Muscle of leg (tissue), 11 donors: ENCODE results near the gene TBC1D23. TPM values are rescaled to one million over a fixed set of nuclear protein-coding genes. Genes with fewer than 3 reads are reported as not detected.
A peak's percentile ranks its signal among the peaks of the same experiment; 100 is the strongest.
"Not testable (repeated sequence)": the region's sequence is repeated elsewhere in the genome, so short reads cannot be mapped to it uniquely, and the experiment has no call there.

Source experiments
- DNase-seq: peaks from one replicate; pipeline ENCODE4 v3.0.0; 2013
- H3K27ac ChIP-seq: one replicate; pipeline ENCODE4 v1.5.1; 2013; ENCODE audit warnings: mild to moderate bottlenecking, low read length, control low read depth
- H3K27me3 ChIP-seq: one replicate; pipeline ENCODE4 v1.6.1; 2013; ENCODE audit warnings: low read length; ENCODE audit not compliant: control insufficient read depth, insufficient read depth
- H3K36me3 ChIP-seq: one replicate; pipeline ENCODE4 v1.6.1; 2013; ENCODE audit warnings: low read length; ENCODE audit not compliant: control insufficient read depth, insufficient read depth
- H3K4me1 ChIP-seq: one replicate; pipeline ENCODE4 v1.6.1; 2013; ENCODE audit warnings: low read length; ENCODE audit not compliant: control insufficient read depth, insufficient read depth
- H3K4me3 ChIP-seq: one replicate; pipeline ENCODE4 v1.5.1; 2013; ENCODE audit warnings: low read length, control low read depth
- H3K9me3 ChIP-seq: replicated peaks from 2 replicates; pipeline ENCODE4 v1.6.1; 2013; ENCODE audit warnings: low read depth, low read length; ENCODE audit not compliant: control insufficient read depth
- WGBS: methylation state at CpG from one replicate; pipeline ENCODE4 v1.1.5; 2013; ENCODE audit warnings: missing lambda C conversion rate; ENCODE audit not compliant: insufficient coverage; 5-methylcytosine and 5-hydroxymethylcytosine counted together
- polyA plus RNA-seq, 8 donors: library from polyadenylated mRNA; unstranded; fragments of 120-200 nt; gene quantifications; one replicate each; pipeline versions ENCODE4 v1.2.1 to v1.2.3, GENCODE V29; 2013; ENCODE audit warnings: inconsistent platforms in 1 of 8, low replicate concordance in 1 of 8; ENCODE audit not compliant: insufficient read length in 8 of 8, insufficient read depth in 1 of 8
- total RNA-seq: library from RNA; stranded (reverse); fragments of 120-200 nt; gene quantifications from one replicate; pipeline ENCODE4 v1.2.4, GENCODE V29; 2013

The TBC1D23 gene
- total and polyA plus RNA-seq, 9 donors, result 27.0 to 37.3 (median 31.4) TPM

DNA sequence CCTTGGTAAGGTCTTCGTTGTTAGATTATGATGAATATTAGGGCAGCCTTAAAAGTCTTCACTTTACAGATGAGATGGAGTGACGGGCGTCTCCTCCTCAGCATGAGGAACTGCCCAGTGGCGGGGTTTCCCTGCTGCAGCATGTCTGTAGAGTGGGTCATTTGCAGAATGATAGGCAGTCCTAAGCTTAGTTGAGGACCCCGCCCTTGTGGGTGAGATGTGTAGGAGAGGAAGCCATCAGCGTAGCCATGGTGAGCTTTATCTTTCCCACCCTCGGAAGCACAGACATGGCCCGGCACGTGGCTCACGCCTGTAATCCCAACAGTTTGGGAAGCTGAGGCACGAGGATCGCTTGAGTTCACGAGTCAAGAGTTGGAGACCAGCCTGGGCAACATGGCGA, 74.6 kb downstream of the TBC1D23 start:
- peaks cover 12% of the 10 kb centered on the region for H3K4me1 ChIP-seq
- H3K4me3 ChIP-seq, result peak overlapping the region; percentile 59
- no peaks in the 10 kb centered on the region for H3K9me3 ChIP-seq
- DNase-seq, result peak; percentile 22
- H3K27ac ChIP-seq, result peak overlapping the region; percentile 74
- H3K27me3 ChIP-seq, result no peaks in the 10 kb centered on the region
- peaks cover 13% of the 10 kb centered on the region for H3K36me3 ChIP-seq
- 81% methylated on average over 7 of the region's 14 CpGs for WGBS

DNA sequence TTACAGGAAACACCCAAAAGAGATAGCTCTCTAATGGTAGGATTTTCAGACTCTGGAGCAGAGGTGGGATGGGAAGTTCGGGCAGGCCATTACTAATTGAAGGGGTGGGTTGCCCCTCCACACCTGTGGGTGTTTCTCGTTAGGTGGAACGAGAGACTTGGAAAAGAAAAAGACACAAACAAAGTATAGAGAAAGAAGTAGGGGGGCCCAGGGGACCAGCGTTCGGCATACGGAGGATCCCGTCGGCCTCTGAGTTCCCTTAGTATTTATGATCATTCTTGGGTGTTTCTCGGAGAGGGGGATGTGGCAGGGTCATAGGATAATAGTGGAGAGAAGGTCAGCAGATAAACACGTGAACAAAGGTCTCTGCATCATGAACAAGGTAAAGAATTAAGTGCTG, 75.4 kb downstream of the TBC1D23 start:
- H3K9me3 ChIP-seq, H3K4me3 ChIP-seq, H3K27me3 ChIP-seq, DNase-seq, H3K27ac ChIP-seq: not testable (repeated sequence)
- WGBS, result 85% methylated on average over 6 of the region's 10 CpGs
- peaks cover 12% of the 10 kb centered on the region for H3K4me1 ChIP-seq
- H3K36me3 ChIP-seq, result peaks cover 13% of the 10 kb centered on the region

DNA sequence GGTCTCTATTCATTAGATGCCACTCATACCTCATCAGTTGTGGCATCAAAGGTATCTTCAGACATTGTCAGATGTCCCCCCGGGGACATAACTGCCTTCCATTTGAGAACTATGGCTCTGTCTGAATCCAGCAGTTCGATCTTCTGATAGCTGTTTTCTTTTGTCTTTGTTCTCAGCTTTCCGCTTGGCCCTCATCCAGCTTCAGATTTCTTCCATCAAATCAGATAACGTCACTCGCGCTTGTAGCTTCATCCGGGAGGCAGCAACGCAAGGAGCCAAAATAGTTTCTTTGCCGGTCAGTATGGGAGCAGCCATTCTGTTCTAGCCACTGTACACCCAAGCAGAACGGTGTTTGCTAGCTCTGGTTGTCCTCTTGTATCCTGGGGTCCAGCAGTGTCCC, 78.1 kb downstream of the TBC1D23 start:
- 89% methylated on average over 10 of the region's 10 CpGs for WGBS
- DNase-seq, result no peak
- peaks cover 20% of the 10 kb centered on the region for H3K36me3 ChIP-seq
- peaks cover 12% of the 10 kb centered on the region for H3K4me1 ChIP-seq
- H3K4me3 ChIP-seq, result no peak overlapping the region
- H3K9me3 ChIP-seq, result no peaks in the 10 kb centered on the region
- H3K27ac ChIP-seq, result no peak overlapping the region
- H3K27me3 ChIP-seq, result no peaks in the 10 kb centered on the region

- Histone ChIP-seq H3K36me3 (peaks cover 24% of the 10 kb centered on the region), H3K4me3 (no peak overlapping the region), H3K27me3 (no peaks in the 10 kb centered on the region), H3K9me3 (no peaks in the 10 kb centered on the region), H3K4me1 (peaks cover 6% of the 10 kb centered on the region), H3K27ac (no peak overlapping the region)
- DNase-seq, result no peak
- no CpG with 5 or more reads among the region's 5 CpGs for WGBS
These were observed 79.0 kb downstream of the TBC1D23 start for GRCh38 chr3:100339786-100340185.

DNA sequence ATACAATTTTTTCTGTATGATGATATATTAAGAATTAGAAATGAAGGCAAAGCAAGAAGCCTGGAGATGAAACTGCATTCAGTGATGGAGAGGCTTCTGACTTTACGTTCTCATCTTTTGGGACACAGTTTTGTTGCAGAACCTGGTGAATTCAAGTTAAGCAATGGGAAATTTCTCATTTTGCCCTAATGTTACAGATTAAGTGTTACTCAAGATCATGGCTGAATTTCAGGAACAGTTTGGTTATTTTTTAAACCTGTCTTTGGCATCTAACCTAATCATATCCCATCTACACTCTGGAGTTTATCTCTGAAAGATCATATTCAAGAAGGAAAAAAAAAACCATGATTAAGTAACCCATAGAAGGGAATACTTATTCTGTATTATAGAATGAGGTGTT, 79.7 kb downstream of the TBC1D23 start:
- Histone ChIP-seq H3K27me3 (no peaks in the 10 kb centered on the region), H3K4me3 (no peak overlapping the region), H3K4me1 (peaks cover 2% of the 10 kb centered on the region), H3K9me3 (no peaks in the 10 kb centered on the region), H3K27ac (no peak overlapping the region), H3K36me3 (peaks cover 26% of the 10 kb centered on the region)
- DNase-seq, result no peak
- no CpG with 5 or more reads among the region's 1 CpG for WGBS

DNA sequence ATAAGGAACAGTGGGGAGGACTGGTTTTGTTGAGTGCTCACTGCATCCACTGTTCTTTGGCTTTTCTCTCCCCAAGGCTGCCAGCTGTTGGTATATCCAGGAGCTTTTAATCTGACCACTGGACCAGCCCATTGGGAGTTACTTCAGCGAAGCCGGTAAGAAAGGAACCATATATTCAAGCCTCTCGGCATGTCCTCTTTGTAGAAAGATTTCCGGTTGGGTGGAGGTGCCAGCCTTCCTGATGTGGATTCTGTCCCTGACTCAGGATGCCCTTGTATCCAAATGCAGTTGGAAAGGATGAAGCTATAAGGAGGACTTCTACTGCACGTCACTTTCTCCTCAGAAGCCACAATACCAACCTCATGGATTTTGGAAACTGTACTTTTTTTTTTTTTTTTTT, 87.9 kb downstream of the TBC1D23 start:
- no peaks in the 10 kb centered on the region for H3K27me3 ChIP-seq
- H3K4me3 ChIP-seq, result no peak overlapping the region
- no peaks in the 10 kb centered on the region for H3K9me3 ChIP-seq
- no peaks in the 10 kb centered on the region for H3K4me1 ChIP-seq
- H3K36me3 ChIP-seq, result peaks cover 53% of the 10 kb centered on the region
- DNase-seq, result no peak
- H3K27ac ChIP-seq, result no peak overlapping the region
- no CpG with 5 or more reads among the region's 5 CpGs for WGBS

GRCh38 chr3:100351770-100352169, 91.0 kb downstream of the TBC1D23 start:
- not testable (repeated sequence) for H3K27me3 ChIP-seq, H3K4me1 ChIP-seq, H3K4me3 ChIP-seq, DNase-seq, H3K27ac ChIP-seq, H3K9me3 ChIP-seq
- peaks cover 52% of the 10 kb centered on the region for H3K36me3 ChIP-seq
- WGBS, result no CpG with 5 or more reads among the region's 2 CpGs

- no peaks in the 10 kb centered on the region for H3K27me3 ChIP-seq
- no peaks in the 10 kb centered on the region for H3K9me3 ChIP-seq
- H3K36me3 ChIP-seq, result peaks cover 52% of the 10 kb centered on the region
- WGBS, result no CpG with 5 or more reads among the region's 10 CpGs
- H3K4me3 ChIP-seq, result no peak overlapping the region
- no peak for DNase-seq
- H3K4me1 ChIP-seq, result no peaks in the 10 kb centered on the region
- H3K27ac ChIP-seq, result no peak overlapping the region
These were observed 91.8 kb downstream of the TBC1D23 start for GRCh38 chr3:100352296-100353231.

- no peak overlapping the region for H3K4me3 ChIP-seq
- no peak for DNase-seq
- H3K27me3 ChIP-seq, result no peaks in the 10 kb centered on the region
- H3K27ac ChIP-seq, result no peak overlapping the region
- H3K36me3 ChIP-seq, result peaks cover 35% of the 10 kb centered on the region
- no peaks in the 10 kb centered on the region for H3K9me3 ChIP-seq
- no CpG with 5 or more reads among the region's 3 CpGs for WGBS
- H3K4me1 ChIP-seq, result no peaks in the 10 kb centered on the region
These were observed 94.1 kb downstream of the TBC1D23 start for GRCh38 chr3:100354850-100355249.

- Histone ChIP-seq H3K4me3 (no peak overlapping the region), H3K27ac (no peak overlapping the region), H3K27me3 (no peaks in the 10 kb centered on the region), H3K4me1 (no peaks in the 10 kb centered on the region), H3K36me3 (peaks cover 28% of the 10 kb centered on the region), H3K9me3 (peaks cover 3% of the 10 kb centered on the region)
- no peak for DNase-seq
- WGBS, result no CpG with 5 or more reads among the region's 2 CpGs
These were observed 97.6 kb downstream of the TBC1D23 start for GRCh38 chr3:100358413-100358812.
